GM13977 (cell line): ENCODE measurements around the gene RAMP1.
A peak's percentile ranks its signal among the peaks of the same experiment; 100 is the strongest.

Source experiments
- DNase-seq: peaks from one replicate; pipeline ENCODE4 v3.0.0; 2012; ENCODE audit warnings: low spot score
- CTCF ChIP-seq: IDR thresholded peaks from 2 replicates; pipeline ENCODE4 v1.5.1; 2012; ENCODE audit warnings: mild to moderate bottlenecking, control low read depth; ENCODE audit not compliant: insufficient read depth; ENCODE audit errors: extremely low read depth, missing control alignments
- in situ Hi-C: fragments of 300-500 bp; cut with MboI; formaldehyde crosslinking; loops from one replicate; pipeline ENCODE4 v1.12.0; 2022; ENCODE audit warnings: low sequenced_read_pairs, low pct_unique_long_range_greater_than_20kb, mixed read lengths, inconsistent platforms; ENCODE audit not compliant: unreplicated experiment

RAMP1 gene

GRCh38 chr2:237859533-237860272, at the start of gene RAMP1:
RAMP1 (plus strand) TSS chr2:237859623; CDS start chr2:237859676, 53 bp downstream.
- no peak for TF ChIP-seq CTCF
- in situ Hi-C loops: no loop called here

GRCh38 chr2:237815637-237816036, 43.8 kb upstream of the RAMP1 start:
- TF ChIP-seq CTCF: no peak
- in situ Hi-C loops: no loop called here
- no peak for DNase-seq

More at GRCh38 chr2:237859533-237860272, at the start of gene RAMP1:
- peak; percentile 32 for DNase-seq

GRCh38 chr2:237816531-237816930, 42.9 kb upstream of the RAMP1 start:
- no peak for DNase-seq
- TF ChIP-seq CTCF: no peak
- in situ Hi-C loops: no loop called here

GRCh38 chr2:237818066-237818473, 41.4 kb upstream of the RAMP1 start:
- no peak for TF ChIP-seq CTCF
- in situ Hi-C loops: no loop called here
- DNase-seq: no peak

- no peak for TF ChIP-seq CTCF
- DNase-seq: no peak
- in situ Hi-C loops: no loop called here
These were observed 40.2 kb upstream of the RAMP1 start for GRCh38 chr2:237819231-237819630.

GRCh38 chr2:237820421-237820820, 39.0 kb upstream of the RAMP1 start:
- TF ChIP-seq CTCF: no peak
- DNase-seq: no peak
- in situ Hi-C loops: no loop called here
